Hematopoietic multipotent progenitor cell treated with erythropoietin and hydrocortisone succinate and interleukin-3 and kit ligand, for 8 days (in vitro differentiated cells): Measurements from ENCODE around the gene NFIX.

Experiments used
- DNase-seq: peaks from one replicate; pipeline ENCODE4 v3.0.0-alpha.2; 2015

Gene NFIX

DNA sequence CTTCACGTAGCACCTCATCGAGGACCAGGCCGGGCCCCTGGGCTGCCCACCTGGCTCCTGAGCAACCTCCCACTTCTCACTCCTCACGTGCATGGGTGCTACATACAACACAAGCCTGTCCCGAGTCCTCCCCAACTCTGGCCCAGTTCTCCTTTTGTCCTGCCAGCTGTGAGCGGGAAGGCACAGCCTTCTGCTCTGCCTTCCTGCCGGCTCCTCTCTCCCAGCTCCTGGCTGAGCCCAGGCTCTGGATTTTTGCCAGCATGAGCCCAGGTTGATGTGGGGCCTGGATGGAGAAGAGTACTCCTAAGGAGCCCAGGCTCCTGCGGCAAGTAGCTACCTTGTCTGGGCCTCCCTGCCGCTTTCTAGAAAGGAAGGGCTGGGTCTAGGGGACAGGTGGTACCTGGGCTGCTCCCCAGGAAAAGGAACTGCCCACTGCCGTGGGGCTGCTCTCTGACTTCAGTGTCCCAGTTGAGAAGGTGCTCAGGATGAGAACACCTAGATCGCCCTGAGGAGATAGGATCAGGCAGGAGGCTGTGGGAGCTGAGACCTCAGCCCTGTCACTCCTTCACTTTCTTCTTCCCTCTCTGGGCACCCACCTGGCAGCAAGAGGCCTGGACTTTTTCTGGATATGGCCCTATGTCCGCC lies 83.7 kb downstream of the NFIX start:
- DNase-seq: no peak

DNA sequence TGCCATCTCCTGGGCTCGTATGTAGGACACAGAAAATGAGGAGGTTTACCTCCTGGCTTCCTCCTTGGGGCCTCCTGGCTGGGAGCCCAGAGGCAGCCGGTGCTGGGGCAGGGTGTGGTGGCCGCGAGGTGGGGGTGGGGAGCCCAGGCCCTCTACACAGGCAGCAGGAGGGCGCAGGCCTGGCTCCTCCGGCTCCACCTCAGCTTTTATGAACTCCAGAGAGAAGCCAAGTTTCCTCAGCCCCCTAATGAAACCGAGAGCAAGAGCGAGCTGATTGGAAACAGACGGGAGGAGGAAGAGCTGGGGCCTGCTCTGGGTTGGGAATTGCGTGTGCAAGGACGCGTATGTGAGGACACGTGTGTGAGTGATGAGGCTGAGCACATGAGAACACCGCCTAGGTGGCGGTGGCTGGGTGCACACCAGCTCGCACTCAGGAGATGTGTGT lies 84.3 kb downstream of the NFIX start:
- DNase-seq: peak; percentile 90

- peak; percentile 64 for DNase-seq
These were observed 87.1 kb downstream of the NFIX start for GRCh38 chr19:13082192-13083007.

GRCh38 chr19:13083008-13083404 lies 87.7 kb downstream of the NFIX start:
- no peak for DNase-seq

GRCh38 chr19:13083627-13084026 lies 88.4 kb downstream of the NFIX start:
- DNase-seq: no peak

GRCh38 chr19:13085666-13086065 lies 90.4 kb downstream of the NFIX start:
- DNase-seq: peak; percentile 26

GRCh38 chr19:13086341-13086740 lies 91.1 kb downstream of the NFIX start:
- no peak for DNase-seq

DNA sequence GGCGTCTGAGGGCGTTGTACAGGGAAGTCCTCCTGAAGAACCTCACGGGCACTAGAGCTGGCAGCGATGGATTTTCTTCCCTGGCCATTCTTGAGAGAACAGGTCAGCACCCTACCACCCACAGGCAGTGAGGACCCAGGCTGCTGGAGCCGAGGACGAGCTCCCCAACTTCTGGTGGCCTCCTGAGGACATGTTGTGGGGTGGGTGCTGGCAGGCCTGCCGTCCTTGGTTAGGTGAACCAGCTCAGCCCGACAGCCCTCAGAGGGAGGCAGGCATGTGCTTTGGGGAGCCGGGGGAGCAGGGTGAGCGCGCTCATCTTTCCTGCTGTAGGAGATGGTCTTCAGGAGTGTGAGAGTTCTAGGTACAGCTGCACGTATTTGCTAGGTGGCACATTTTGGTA lies 92.0 kb downstream of the NFIX start:
- no peak for DNase-seq

DNA sequence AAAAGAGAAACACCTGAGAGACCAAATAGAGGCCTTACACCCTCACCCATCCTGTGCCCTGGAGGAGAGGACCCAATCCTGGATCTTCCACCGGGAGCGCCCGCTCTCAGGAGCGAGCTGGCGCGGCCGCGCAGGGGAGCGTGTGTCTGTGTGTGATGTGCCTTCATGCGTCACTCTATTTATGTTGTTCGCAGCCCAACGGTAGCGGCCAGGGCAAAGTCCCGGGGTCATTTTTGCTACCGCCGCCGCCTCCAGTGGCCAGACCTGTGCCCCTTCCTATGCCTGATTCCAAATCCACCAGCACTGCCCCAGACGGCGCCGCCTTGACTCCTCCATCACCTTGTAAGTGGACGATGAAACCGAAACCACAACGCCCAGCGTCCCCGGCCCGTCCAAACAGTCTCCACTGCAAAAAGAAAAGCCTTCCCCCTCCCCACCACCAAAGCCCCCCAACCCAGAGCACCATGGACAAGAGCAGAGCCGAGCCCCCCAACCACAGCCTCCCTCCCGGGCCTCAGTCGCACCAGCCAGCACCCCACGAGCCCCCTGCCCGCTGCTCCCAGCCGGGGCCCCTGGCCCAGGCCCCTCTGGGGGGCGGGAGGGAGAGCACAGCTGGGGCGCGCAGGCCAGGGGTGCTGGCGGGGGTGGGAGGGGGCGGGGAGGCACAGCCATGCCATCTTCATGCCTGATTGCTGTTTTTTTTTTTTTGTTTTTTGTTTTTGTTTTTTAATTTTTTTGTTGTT lies 92.7 kb downstream of the NFIX start:
- DNase-seq: no peak

DNA sequence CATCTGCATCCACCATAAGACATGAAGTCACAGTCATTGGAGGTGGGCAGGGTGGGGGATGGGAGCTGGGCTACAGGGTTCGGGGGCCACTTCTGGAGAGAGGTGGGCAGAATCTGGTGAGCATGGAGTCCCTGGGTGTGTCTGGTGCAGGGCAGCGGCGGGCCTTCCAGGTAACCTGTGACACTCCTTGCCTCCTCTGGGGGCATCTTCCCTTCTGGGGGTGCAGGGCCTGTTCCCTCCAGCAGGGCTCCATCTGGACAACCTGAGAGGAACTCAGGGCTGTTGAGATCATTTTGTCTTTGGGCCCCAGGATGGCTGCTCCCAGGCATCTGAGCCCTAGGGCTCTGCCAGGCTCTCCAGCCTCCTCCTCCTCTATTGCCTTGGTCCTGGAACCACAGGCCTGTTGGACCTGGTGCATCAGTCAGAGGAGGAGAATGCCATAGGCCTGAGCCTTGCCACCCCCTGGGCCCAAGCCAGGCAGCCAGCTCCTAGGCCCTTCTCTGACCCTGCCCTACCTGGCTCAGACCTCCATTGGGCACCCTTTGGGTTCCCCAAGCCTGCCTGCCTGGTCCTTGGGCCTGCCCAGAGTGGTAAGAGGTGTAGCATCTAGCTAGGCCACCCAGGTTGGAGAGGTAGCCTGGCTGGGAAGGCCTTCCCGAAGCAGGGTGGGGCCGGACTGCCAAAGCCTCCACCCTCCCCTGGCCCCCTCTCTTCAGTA lies 94.0 kb downstream of the NFIX start:
- DNase-seq: peak; percentile 56

DNA sequence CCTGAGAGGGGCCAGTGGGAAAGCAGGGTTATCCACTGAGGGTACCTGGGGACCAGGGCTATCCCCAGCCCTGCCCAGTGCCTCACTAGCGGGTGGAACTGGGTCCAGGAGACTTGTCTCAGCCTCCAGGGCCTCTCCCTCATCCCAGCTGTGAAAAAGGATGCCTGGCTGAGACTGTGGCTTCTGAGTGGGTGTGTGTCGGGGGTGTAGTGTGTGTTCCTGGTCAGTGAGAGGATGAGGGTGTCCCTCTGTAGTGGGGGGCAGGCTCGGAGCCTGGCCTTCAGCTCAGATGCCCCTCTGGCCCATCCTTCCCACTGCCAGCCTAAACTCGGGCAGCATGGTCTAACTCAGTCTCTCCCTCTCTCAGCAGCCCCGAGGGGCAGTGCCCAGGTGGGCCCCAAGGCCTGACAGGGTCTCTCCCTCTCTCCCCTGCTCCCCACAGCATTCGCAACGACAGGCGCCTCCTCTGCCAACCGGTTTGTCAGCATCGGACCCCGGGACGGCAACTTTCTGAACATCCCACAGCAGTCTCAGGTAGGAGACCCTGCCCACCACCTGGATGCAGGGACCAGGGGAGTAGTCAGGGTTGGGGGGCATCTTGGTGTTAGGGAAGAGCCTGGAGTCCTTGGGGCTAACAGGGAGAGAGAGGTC lies 94.7 kb downstream of the NFIX start:
- DNase-seq: no peak

DNA sequence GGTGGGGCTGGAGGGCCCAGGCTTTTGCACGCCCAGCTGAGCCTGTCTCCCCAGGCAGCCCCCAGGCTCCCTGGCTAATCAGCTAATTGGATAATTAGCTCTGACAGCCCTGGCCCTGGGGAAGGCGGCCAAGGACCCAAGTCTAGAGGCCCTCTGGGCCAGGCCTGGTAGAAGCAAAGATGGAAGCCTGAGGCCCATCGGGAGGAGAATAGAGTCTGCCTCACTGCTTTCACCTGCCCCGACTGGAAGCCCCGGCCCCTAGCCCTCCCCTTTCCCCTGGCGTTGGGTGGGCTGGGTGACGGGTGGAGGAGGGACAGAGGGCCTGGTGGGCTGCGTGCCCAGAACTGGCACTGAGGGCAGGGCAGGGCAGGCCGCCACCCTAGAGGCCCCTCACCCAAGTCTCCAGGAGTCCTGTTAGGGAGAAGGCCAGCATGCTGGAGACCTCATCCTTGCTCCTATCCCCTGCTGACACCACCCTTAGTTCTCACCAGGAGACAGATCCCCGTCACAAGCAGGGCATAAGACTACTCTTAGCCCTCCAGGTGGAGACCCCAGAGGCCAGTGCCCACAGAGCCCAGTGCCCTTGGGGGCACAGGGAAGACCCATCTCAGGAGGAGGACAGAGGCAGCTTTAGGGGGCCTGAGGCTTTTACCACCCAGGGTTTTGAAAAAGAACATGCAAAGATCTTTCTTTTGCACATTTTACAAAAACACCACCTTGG lies 95.4 kb downstream of the NFIX start:
- DNase-seq: no peak

DNA sequence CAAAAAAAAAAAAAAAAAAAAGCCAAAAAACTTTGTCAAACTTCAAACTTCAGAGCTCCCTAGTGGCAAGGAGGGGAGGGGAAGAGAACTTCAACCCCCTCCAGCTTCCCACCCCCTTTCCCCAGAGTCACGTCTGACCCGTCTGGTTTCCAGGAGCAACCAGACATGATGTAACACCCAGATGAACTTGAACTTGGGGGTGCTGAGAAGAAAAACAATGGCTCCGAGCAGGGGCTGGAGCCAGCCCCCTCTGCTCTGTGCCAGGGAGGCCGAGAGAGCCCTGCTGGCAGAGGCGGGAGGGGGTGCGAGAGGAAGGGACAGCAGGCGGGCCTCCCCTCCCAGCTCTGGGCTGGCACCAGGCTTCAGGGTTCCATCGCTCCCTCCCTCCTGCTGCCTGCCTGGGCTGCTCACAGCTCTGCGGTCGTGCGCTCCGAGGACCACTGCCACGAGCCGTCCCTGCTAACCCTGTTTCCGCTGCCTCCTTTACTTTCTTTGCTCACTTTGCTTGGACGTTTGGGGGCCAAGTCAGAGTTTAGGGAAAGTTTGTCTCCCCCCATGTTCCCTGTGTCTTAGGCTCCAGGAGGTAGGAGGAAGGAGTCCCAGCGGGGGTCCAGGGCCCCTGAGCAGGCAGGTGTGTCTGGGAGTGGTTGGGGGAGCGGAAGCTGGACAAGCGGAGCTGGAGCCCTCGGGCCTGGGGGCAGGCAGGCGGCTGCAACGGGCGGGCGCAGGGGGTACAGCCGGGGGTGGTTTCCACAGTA lies 96.3 kb downstream of the NFIX start:
- DNase-seq: peak; percentile 45

DNA sequence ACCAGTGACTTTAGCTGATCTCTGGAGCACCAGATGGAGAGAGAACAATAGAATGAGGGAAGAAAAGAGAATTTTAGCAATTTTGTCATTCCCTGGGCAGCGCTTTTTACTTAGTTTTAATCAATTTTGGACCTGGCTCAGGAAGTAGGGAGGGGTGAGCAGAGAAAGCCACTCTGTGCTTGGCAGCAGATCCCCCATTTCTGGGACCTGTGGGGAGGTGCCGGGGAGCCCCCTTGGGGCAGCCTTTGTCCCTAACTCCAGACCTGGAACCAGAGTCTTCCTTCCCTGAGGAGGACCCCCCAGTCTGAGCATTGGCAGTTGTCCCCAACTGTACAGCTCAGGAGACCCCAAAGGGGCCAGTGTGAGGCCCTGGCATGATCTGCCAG lies 96.9 kb downstream of the NFIX start:
- DNase-seq: peak; percentile 15

DNA sequence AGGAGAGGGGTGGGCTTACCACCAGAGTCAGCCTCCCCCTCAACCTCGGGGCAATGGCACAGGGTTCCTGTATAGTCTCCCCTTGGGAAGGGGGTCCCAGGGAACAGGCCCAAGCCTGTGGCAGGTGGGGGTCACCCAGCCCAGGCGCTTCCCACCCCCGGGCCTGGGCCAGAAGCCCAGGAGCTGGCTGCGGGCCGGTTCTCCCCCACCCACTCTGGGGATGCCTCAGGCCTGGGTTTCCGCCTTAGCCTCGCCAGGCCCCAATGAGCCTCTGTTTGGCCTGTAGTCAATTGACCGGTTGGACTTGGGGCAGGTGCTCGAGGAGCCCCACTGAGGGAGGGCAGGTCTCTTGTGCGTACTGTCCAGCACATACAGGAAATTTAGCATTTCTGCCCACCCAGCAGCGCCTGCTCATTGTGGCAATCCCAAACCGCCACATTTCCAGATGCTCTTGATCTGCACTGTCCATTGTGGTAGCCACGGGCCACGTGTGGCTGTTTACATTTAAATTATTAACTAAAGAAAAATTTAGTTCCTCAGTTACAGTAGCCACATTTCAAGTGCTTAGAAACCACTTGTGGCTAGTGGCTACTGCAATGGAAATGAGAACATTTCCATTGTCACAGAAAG lies 97.4 kb downstream of the NFIX start:
- DNase-seq: peak; percentile 17

DNA sequence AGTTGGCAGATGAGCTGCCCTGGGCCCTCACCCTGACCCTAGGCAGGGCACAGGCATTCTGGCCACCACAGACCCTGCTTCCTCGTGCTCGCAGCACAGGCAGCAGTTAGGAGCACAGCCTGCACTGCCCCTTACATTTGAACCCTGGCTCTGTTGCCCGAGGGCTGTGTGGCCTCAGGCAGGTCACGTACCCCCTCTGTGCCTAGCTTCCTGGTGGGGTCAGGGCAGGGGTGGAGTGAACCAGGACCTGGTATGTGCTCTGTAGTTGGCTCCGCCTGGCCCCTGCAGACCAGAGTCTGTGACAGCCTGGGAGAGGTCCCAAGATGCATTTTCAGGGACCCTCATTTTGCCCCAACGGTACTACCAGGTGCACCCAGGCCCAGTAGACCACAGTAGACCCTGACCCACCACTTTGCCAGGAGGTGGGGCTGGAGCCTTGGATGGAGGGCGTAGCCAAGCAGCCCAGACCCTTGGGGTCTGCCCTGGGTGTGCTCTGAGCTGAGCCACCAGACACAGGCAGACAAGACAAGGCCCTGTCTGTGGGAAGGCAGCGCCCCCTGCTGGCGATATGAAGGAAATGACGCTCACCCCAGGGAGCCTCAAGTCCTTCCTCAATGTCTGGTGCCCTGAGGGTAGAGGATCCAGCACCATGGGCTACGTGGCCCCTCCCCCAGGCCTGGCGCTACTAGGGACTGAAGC lies 98.3 kb downstream of the NFIX start:
- peak; percentile 94 for DNase-seq

- DNase-seq: peak; percentile 6
These were observed 98.8 kb downstream of the NFIX start for GRCh38 chr19:13094106-13094504.

DNA sequence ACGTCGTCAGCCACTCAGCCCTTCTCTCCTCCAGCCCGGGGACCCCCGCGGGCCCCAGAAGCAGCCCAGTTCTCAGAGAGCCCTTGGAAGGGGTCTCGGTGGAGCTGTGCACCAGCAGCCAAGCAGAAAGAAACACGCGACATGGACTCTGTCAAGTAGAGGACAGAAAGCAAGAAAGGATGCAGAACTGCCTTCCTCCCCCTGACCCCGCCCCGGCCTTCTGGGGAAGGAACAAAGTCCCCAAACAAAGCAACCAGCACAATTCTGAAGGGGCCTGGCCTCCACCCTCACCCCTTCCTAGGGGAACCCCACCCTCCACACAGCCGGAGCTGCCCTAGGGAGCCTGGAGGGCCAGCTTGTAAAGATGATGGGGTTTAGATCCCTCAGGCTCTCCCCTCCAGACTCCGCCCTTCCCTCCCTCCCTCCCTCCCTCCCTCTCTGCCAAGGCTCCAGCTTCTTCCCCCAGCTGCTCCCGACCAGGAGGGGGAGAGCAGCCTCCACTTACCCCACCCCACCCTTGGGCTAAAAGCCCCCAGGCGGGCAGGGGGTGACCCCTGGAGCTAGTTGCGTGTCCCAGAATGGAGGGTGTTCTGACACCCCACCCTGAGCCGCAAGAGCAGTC lies 99.6 kb downstream of the NFIX start:
- DNase-seq: peak; percentile 65

DNA sequence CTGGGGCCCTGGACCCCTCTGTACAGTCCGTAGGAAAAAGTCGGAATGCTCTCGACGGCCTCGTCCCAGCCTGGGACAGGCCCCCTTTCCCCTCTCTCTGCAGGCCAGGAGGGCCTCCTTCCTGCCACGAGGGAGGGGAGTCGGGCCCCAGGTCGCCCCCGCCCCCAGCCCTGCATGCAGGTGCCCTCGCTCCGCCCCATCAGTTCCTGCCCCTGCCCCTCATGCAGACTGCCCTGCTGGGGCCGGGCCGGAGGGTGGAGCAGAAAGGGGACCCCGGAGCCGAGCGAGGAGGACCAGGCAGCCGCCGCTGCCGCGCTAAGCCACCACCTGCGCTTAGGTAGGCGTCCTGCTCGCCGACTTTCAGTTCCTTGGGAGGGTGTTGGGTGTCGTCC lies 100.1 kb downstream of the NFIX start:
- no peak for DNase-seq
